ENCODE data around the gene LRRC75A. TPM values are rescaled to one million over a fixed set of nuclear protein-coding genes. Genes with fewer than 3 reads are reported as not detected.

The LRRC75A gene
- total and polyA plus RNA-seq, 2 donors (not counting 3 experiments of a cell fraction or from before 2014, with no cell fraction given), result 3.7 to 6.1 TPM

GRCh38 chr17:16450028-16450427, 42.0 kb downstream of the LRRC75A start:
- no peaks in the 10 kb centered on the region for H3K79me2 ChIP-seq (ENCODE audit: control insufficient read depth, insufficient read depth, low read length)
- no peaks in the 10 kb centered on the region for H4K20me1 ChIP-seq (replicated peaks; ENCODE audit: control insufficient read depth, extremely low read depth, insufficient read depth, low read length)
- no peak overlapping the region for H3K4me2 ChIP-seq (ENCODE audit: insufficient read depth, low read length)
- intact Hi-C loops (cut with micrococcal nuclease) (no loop called here), dilution Hi-C loops (cut with MboI; ENCODE audit: extremely low pct_ligation_motif_present, low sequenced_read_pairs) (no loop called here)
- no peak overlapping the region for H3K27ac ChIP-seq (ENCODE audit: insufficient read depth, low read depth, low read length)
- no peak overlapping the region for H3K4me3 ChIP-seq (replicated peaks in 1 of 3; ENCODE audit: insufficient read depth in 1 of 3, low read depth in 1 of 3, low read length in 3 of 3)
- no TSS peak for BruUV-seq (replicated peaks)
- no peaks in the 10 kb centered on the region for H3K4me1 ChIP-seq (ENCODE audit: control insufficient read depth, extremely low read depth, insufficient read depth, low read length)
- no peak overlapping the region for H3K9ac ChIP-seq (replicated peaks; ENCODE audit: extremely low read depth, insufficient read depth, low read length)
- no peak overlapping the region for H2AFZ ChIP-seq (ENCODE audit: low read depth, low read length)
- no peaks in the 10 kb centered on the region for H3K9me3 ChIP-seq (replicated peaks; ENCODE audit: control insufficient read depth, insufficient read depth, low read length)
- ChIA-PET POLR2A (no interaction called here), CTCF (interaction anchor here (0.9 to 7.3 kb wide), 4 partner anchors 9 to 86 kb away, joined by 3 to 440 read pairs (median 16); no protein-coding TSS in a partner anchor)
- FAIRE-seq (no peak), DNase-seq (ENCODE audit: low read depth, low spot score) (no peak)
- H3K36me3 ChIP-seq (ENCODE audit: control insufficient read depth in 2 of 2, extremely low read depth in 1 of 2, insufficient read depth in 2 of 2, low read length in 2 of 2), result peaks cover 4 to 25% of the 10 kb centered on the region in 2 experiments
- H3K27me3 ChIP-seq (ENCODE audit: control insufficient read depth in 2 of 2, insufficient read depth in 2 of 2, low read length in 2 of 2), result no peaks in the 10 kb centered on the region
- H3K9me1 ChIP-seq (replicated peaks; ENCODE audit: control insufficient read depth, extremely low read depth, insufficient read depth, low read length), result no peaks in the 10 kb centered on the region
- TF ChIP-seq JUN (IDR thresholded peaks at IDR 0.05; ENCODE audit: borderline replicate concordance, insufficient read depth, insufficient read length, low read depth), result no peak
- TF ChIP-seq POLR2AphosphoS5 (IDR thresholded peaks at IDR 0.05; ENCODE audit: insufficient read depth, low read depth, low read length), result no peak
- TF ChIP-seq MYC (IDR thresholded peaks at IDR 0.05; ENCODE audit: low read depth, low read length), result no peak
- TF ChIP-seq EZH2 (IDR thresholded peaks at IDR 0.05; ENCODE audit: borderline replicate concordance, low read depth, low read length, severe bottlenecking), result no peak
- no peak for TF ChIP-seq MAX (IDR thresholded peaks at IDR 0.05; ENCODE audit: insufficient read depth, insufficient read length)
- TF ChIP-seq GATA2 (IDR thresholded peaks at IDR 0.05; ENCODE audit: insufficient read depth, insufficient read length, low read depth, low read length), result no peak
- no peak for TF ChIP-seq CTCF (IDR thresholded peaks at IDR 0.05; ENCODE audit: extremely low read depth in 1 of 2, insufficient read depth in 1 of 2, low read depth in 1 of 2, low read length in 2 of 2)
- no peak for TF ChIP-seq FOS (IDR thresholded peaks at IDR 0.05; ENCODE audit: borderline replicate concordance, insufficient read depth, low read length)
- no peak for TF ChIP-seq POLR2A (IDR thresholded peaks at IDR 0.05; ENCODE audit: low read depth, low read length)

Data from endothelial cell of umbilical vein (primary cell).